IMR-90 (cell line): ENCODE data around the gene EMID1. TPM values are rescaled to one million over a fixed set of nuclear protein-coding genes. Genes with fewer than 3 reads are reported as not detected.

Source experiments
- ATAC-seq: fragments of 200-7000 bp; cut with Tn5 transposase; 2 replicates; pipeline ENCODE4 v1.9.1; 2020; ENCODE audit warnings: low read depth, mild to moderate bottlenecking, moderate library complexity
- BruUV-seq: library from RNA; stranded (reverse); fragments of 400-500 nt; replicated peaks from 2 replicates; lab custom pipeline; 2021; lab: Mats Ljungman, UMichigan
- CTCF ChIA-PET: fragments of 300-600 bp; formaldehyde crosslinking; extraction: SDS; loops from one replicate; lab custom pipeline; 2021; ENCODE audit warnings: antibody characterized with exemption; lab: Yijun Ruan, JAX
- POLR2A ChIA-PET: fragments of 300-600 bp; sonication (Branson Sonifier 250); formaldehyde crosslinking; loops from one replicate; lab custom pipeline; 2022; ENCODE audit warnings: antibody characterized with exemption; ENCODE audit not compliant: unreplicated experiment; lab: Charles Lee
- DNase-seq: peaks from one replicate; pipeline ENCODE4 v3.0.0; 2013
- H2AFZ ChIP-seq: replicated peaks from 2 replicates; pipeline ENCODE3; 2013; ENCODE audit warnings: low read length, mild to moderate bottlenecking; ENCODE audit not compliant: poor library complexity
- H2AK5ac ChIP-seq: 2 replicates; pipeline ENCODE4 v1.6.1; 2013; ENCODE audit warnings: low read depth, low read length, inconsistent platforms
- H2AK9ac ChIP-seq: replicated peaks from 2 replicates; pipeline ENCODE3; 2013; ENCODE audit warnings: mild to moderate bottlenecking, low read depth, low read length, moderate library complexity; ENCODE audit not compliant: poor library complexity
- H2BK120ac ChIP-seq: 2 replicates; pipeline ENCODE4 v1.6.1; 2013; ENCODE audit warnings: low read depth, low read length, inconsistent platforms
- H2BK15ac ChIP-seq: 3 replicates; pipeline ENCODE4 v1.6.1; 2013; ENCODE audit warnings: low read depth, low read length, inconsistent platforms
- H2BK20ac ChIP-seq: 2 replicates; pipeline ENCODE4 v1.6.1; 2013; ENCODE audit warnings: low read depth, mild to moderate bottlenecking, inconsistent platforms, low read length, moderate library complexity
- H2BK5ac ChIP-seq: 2 replicates; pipeline ENCODE4 v1.6.1; 2013; ENCODE audit warnings: mild to moderate bottlenecking, low read depth, low read length, inconsistent platforms; ENCODE audit not compliant: poor library complexity, severe bottlenecking
- H3K14ac ChIP-seq: replicated peaks from 2 replicates; pipeline ENCODE4 v1.6.1; 2013; ENCODE audit warnings: low read depth, low read length, inconsistent platforms
- H3K18ac ChIP-seq: 2 replicates; pipeline ENCODE4 v1.6.1; 2013; ENCODE audit warnings: low read depth, low read length, control low read depth
- H3K23ac ChIP-seq: 2 replicates; pipeline ENCODE4 v1.6.1; 2013; ENCODE audit warnings: low read depth, low read length, inconsistent platforms
- H3K27ac ChIP-seq: 2 replicates; pipeline ENCODE4 v1.5.1; 2013; ENCODE audit warnings: mild to moderate bottlenecking, control low read depth, low read length; ENCODE audit not compliant: insufficient read depth
- H3K27me3 ChIP-seq: 2 replicates; pipeline ENCODE4 v1.6.1; 2013; ENCODE audit warnings: low read length; ENCODE audit not compliant: control insufficient read depth, insufficient read depth
- H3K36me3 ChIP-seq: 2 replicates; pipeline ENCODE4 v1.6.1; 2013; ENCODE audit warnings: low read length, mixed read lengths; ENCODE audit not compliant: control insufficient read depth, insufficient read depth
- H3K4ac ChIP-seq: 2 replicates; pipeline ENCODE4 v1.6.1; 2013; ENCODE audit warnings: low read depth, low read length, inconsistent platforms
- H3K4me1 ChIP-seq: 2 replicates; pipeline ENCODE4 v1.6.1; 2013; ENCODE audit warnings: low read length, mixed read lengths; ENCODE audit not compliant: control insufficient read depth, insufficient read depth
- H3K4me2 ChIP-seq: 2 replicates; pipeline ENCODE4 v1.6.1; 2013; ENCODE audit warnings: low read depth, mild to moderate bottlenecking, control low read depth, low read length, moderate library complexity
- H3K4me3 ChIP-seq: 2 replicates; pipeline ENCODE4 v1.5.1; 2013; ENCODE audit warnings: low read depth, mild to moderate bottlenecking, control low read depth, low read length, moderate library complexity; ENCODE audit not compliant: insufficient read depth
- H3K56ac ChIP-seq: 2 replicates; pipeline ENCODE4 v1.6.1; 2013; ENCODE audit warnings: low read length, inconsistent platforms; ENCODE audit not compliant: insufficient read depth; ENCODE audit errors: extremely low read depth
- H3K79me1 ChIP-seq, 2 experiments: 2 replicates each; pipeline ENCODE4 v1.6.1; 2013; ENCODE audit warnings: low read length in 2 of 2, inconsistent platforms in 1 of 2, low read depth in 1 of 2
- H3K9ac ChIP-seq: 2 replicates; pipeline ENCODE4 v1.6.1; 2013; ENCODE audit warnings: low read depth, low read length, control low read depth
- H3K9me1 ChIP-seq: 2 replicates; pipeline ENCODE4 v1.6.1; 2013; ENCODE audit warnings: low read length, inconsistent platforms; ENCODE audit not compliant: insufficient read depth
- H3K9me3 ChIP-seq: 2 replicates; pipeline ENCODE4 v1.6.1; 2013; ENCODE audit warnings: low read length; ENCODE audit not compliant: control insufficient read depth, insufficient read depth
- H4K20me1 ChIP-seq: 2 replicates; pipeline ENCODE4 v1.6.1; 2013; ENCODE audit warnings: low read length, inconsistent platforms; ENCODE audit not compliant: insufficient read depth
- H4K5ac ChIP-seq: 2 replicates; pipeline ENCODE4 v1.6.1; 2013; ENCODE audit warnings: mild to moderate bottlenecking, low read depth, low read length, control low read depth
- H4K8ac ChIP-seq, 2 experiments: 2 replicates each; pipeline ENCODE4 v1.6.1; 2013; ENCODE audit warnings: low read depth in 2 of 2, low read length in 2 of 2, control low read depth in 1 of 2, inconsistent platforms in 1 of 2
- H4K91ac ChIP-seq: 2 replicates; pipeline ENCODE4 v1.6.1; 2013; ENCODE audit warnings: low read depth, low read length, inconsistent platforms; ENCODE audit not compliant: insufficient read depth
- BHLHE40 ChIP-seq: fragments of 150-350 bp; IDR thresholded peaks from 2 replicates; pipeline ENCODE4 v1.6.1; 2016; ENCODE audit warnings: mild to moderate bottlenecking, low read depth, low read length
- ELK1 ChIP-seq: fragments of 150-350 bp; IDR thresholded peaks from 2 replicates; pipeline ENCODE4 v1.6.1; 2016; ENCODE audit warnings: low read depth, mild to moderate bottlenecking, low read length, moderate library complexity, borderline replicate concordance
- MAFK ChIP-seq: IDR thresholded peaks from 2 replicates; pipeline ENCODE4 v1.6.1; 2012; ENCODE audit warnings: low read depth, low read length, improper control_type of control experiment
- RFX5 ChIP-seq: IDR thresholded peaks from 2 replicates; pipeline ENCODE4 v1.8.0; 2012; ENCODE audit warnings: low read depth, mild to moderate bottlenecking, low read length, moderate library complexity
- WGBS, 2 experiments: methylation state at CpG; one replicate each; pipeline versions ENCODE4 v1.1.5 to v1.1.7; 2013; ENCODE audit warnings: missing lambda C conversion rate in 2 of 2; ENCODE audit not compliant: insufficient read length in 1 of 2; ENCODE audit errors: extremely low coverage in 2 of 2; 5-methylcytosine and 5-hydroxymethylcytosine counted together
- dilution Hi-C: fragments of 300-500 bp; cut with HindIII; formaldehyde crosslinking; loops from one replicate; pipeline ENCODE4 v1.14.3; 2018; ENCODE audit warnings: low sequenced_read_pairs; ENCODE audit not compliant: unreplicated experiment
- in situ Hi-C: fragments of 300-500 bp; cut with MboI; formaldehyde crosslinking; loops from 3 replicates; pipeline ENCODE4 v1.14.3; 2019; ENCODE audit warnings: low sequenced_read_pairs, inconsistent platforms, mixed read lengths
- intact Hi-C: fragments of 100-400 bp; cut with micrococcal nuclease; formaldehyde crosslinking; loops from 2 replicates; pipeline ENCODE4 v1.10.0; 2022
- polyA plus RNA-seq, 3 experiments: library from polyadenylated mRNA; depleted of rRNA; stranded (reverse); fragments of >200 nt; gene quantifications; 2 replicates each; pipeline ENCODE4 v1.2.3, GENCODE V29; 2012; ENCODE audit warnings: low replicate concordance in 1 of 3
- total RNA-seq: library from RNA; depleted of rRNA; stranded (reverse); fragments of >200 nt; gene quantifications from 2 replicates; pipeline ENCODE4 v1.2.3, GENCODE V29; 2012

Gene EMID1
- total and polyA plus RNA-seq, 2 of the 4 experiments (the other 2 are of a cell fraction), result 0.54 to 1.3 TPM

DNA sequence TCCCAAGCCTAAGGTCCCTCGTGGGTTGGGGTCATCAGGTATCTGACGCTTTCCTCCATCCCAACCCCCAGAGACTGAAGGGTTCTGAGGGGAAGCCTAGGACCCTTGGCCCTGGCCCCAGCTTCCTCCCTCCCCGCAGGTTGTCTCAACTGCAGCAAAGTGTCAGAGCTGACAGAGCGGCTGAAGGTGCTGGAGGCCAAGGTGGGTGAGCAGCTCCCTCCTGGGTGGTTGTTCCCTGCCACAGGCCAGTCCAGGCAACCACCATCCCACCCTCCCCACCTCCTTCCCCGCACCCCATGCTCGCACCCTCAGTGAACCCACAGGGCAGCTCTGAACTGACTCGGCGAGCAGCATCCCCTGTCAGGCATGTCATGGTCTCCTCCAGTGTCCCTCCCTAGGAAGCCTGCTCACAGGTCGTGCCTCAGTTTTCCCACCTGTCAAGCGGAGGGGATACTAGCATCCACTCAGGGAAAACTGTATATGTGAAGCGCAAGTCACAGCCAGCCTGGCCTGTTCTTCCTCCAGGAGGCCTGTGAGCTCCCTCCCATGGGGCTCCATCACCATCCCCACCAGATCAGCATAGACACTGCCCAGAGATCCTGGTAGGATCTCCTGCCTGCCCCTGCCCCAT lies 20.8 kb downstream of the EMID1 start:
- BruUV-seq, result no TSS peak

More for the DNA sequence above, 20.8 kb downstream of the EMID1 start:
- Histone ChIP-seq H2BK15ac (no peak overlapping the region), H2BK5ac (no peak overlapping the region), H3K23ac (no peak overlapping the region), H4K20me1 (no peaks in the 10 kb centered on the region; the same call in 1 of the 2 replicates), H3K56ac (no peak overlapping the region), H3K4ac (no peak overlapping the region), H4K8ac (no peak overlapping the region), H2AK9ac (no peak overlapping the region), H3K79me1 (no peaks in the 10 kb centered on the region), H2AFZ (peak overlapping the region; percentile 59), H3K36me3 (no peaks in the 10 kb centered on the region), H4K5ac (no peak overlapping the region), H2BK120ac (no peak overlapping the region), H4K91ac (no peak overlapping the region), H3K27ac (no peak overlapping the region), H2AK5ac (0 out of 2 replicates have a peak overlapping the region, but pooled peaks have one; percentile 9), H3K4me1 (peaks cover 6% of the 10 kb centered on the region; the same call in 1 of the 2 replicates), H3K9me1 (0 out of 2 replicates have a peak, but pooled peaks cover 2% of the 10 kb centered on the region), H3K14ac (no peak overlapping the region), H2BK20ac (no peak overlapping the region), H3K4me2 (no peak overlapping the region), H3K27me3 (peaks cover 6% of the 10 kb centered on the region; the same call in 1 of the 2 replicates), H3K18ac (no peak overlapping the region), H3K9me3 (no peaks in the 10 kb centered on the region), H3K9ac (no peak overlapping the region), H3K4me3 (no peak overlapping the region)
- TF ChIP-seq ELK1, result no peak
- TF ChIP-seq RFX5, result no peak
- TF ChIP-seq BHLHE40, result no peak
- no peak for TF ChIP-seq MAFK
- intact Hi-C loops, result no loop called here
- dilution Hi-C loops, result no loop called here
- no peak for DNase-seq
- POLR2A ChIA-PET, result no interaction called here
- WGBS, 2 experiments, result 90% methylated on average over 2 of the region's 11 CpGs; no CpG with 5 or more reads in 1 of the 2 experiments
- CTCF ChIA-PET, result no interaction called here
- no peak for ATAC-seq
- in situ Hi-C loops, result loop anchor here (25.0 kb wide), 1 partner anchor 614 kb away; no protein-coding TSS in a partner anchor
